ENCODE measurements around the gene OSR1.

DNA sequence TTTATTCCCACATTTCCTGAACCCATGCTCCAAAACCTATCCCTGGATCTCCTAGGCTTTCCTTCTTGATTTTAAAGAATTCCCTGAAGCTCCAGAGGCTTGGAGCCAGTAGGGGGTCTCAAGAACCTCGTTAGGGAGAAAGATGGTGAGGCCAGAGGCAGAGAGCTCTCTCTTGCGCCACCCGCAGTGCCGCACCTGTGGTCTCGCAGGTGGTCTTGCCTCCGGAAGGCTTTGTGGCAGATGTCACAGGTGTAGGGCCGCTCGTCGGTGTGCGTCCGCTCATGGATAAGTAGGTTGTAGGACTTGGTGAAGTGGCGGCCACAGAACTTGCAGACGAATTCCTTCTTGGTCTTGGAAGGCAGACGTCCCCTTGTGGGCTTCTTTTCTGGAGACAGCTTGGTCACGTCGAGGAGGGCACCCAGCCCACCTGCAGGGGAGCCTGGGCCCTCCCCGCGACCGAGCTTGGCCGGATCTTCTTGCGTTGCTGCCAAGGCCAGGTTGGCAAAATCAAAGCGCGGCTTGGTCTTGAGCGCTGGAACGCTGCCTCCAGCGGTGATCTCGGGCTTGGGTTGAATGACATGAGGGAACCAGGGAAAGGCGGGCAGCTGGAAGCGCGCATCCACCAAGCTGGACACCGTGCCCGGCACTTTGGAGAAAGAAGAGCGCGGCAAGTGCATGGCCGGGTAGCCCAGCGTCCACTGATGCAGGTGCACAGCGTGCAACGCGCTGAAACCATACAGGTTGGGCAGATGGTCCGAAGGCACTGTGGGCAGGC, 5.3 kb downstream of the OSR1 start:
- no peak for TF ChIP-seq CTCF (conservative IDR thresholded peaks at IDR 0.05 in 1 of 2, IDR thresholded peaks at IDR 0.05 in 1 of 2; ENCODE audit: low read depth in 1 of 2, low read length in 2 of 2)
- no peak for TF ChIP-seq EZH2 (IDR thresholded peaks at IDR 0.05; ENCODE audit: low read length, missing control alignments)
